HG03520 (cell line): ENCODE results near the gene POLE3.
"Not testable (repeated sequence)": the region's sequence is repeated elsewhere in the genome, so short reads cannot be mapped to it uniquely, and the experiment has no call there.

Experiments used
- ATAC-seq: cut with Tn5 transposase; IDR thresholded peaks from one replicate; pipeline ENCODE4 v1.9.1; 2021; ENCODE audit warnings: mild to moderate bottlenecking, moderate library complexity; ENCODE audit not compliant: unreplicated experiment

The POLE3 gene

DNA sequence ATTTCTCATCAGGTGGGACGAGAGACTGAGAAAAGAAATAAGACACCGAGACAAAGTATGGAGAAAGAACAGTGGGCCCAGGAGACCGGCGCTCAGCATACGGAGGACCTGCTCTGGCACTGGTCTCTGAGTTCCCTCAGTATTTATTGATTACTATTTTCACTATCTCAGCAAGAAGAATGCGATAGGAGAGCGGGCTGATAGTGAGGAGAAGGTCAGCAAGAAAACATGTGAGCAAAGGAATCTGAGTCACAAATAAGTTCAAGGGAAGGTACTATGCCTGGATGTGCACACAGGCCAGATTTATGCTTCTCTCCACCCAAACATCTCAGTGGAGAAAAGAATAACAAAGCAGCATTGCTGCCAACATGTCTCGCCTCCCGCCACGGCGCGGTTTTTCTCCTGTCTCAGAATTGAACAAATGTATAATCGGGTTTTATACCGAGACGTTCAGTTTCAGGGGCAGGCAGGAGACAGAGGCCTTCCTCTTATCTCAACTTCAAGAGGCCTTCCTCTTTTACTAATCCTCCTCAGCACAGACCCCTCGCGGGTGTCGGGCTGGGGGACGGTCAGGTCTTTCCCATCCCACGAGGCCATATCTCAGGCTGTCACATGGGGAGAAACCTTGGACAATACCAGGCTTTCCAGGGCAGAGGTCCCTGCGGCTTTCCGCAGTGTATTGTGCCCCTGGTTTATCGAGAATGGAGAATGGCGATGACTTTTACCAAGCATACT is 31.2 kb downstream of the POLE3 start:
- ATAC-seq, result not testable (repeated sequence)

DNA sequence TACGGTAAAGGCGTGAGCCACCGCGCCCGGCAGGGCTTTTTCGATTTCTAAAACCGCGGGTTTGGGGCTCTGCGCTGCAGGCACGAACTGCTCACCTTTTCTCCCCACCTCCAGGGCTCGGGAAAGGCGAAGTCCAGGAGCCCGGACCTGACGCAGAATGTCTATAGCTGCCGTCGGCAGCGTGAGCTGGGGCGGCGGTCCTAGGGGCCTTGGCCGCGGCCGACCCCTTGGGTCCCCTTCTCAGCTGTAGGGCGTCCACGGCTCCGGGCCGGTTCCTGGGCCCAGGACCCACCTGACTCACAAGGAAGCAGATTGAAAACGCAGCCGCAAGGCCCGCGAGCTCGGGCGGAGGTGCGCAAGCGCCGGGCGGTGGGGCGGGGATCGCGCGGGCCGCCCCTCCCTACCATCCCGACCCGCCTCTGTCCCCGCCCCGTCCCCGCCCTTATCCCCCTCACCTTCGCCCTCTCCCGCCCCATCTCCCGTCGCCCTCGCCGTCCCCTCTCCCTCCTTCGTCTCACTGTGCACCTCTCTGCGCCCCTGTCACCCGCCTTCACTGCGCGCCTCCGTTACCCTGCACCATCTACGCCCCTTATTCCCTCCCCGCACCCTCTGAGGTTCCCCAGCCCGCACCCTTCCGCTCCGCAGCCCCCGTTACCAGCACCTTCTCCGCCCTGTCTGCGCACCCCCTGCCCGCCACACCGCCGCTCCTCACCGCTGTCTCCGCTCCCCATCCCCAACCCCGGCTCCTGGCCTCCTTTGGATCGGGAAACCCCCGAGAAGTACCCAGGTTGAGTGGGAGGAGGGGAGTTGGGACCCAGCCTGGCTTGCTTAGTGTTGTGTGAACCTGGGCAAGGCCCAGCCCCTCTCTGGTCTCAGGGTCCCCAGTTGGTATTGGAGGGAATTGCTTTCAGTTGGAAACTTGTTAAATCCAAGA is 33.6 kb downstream of the POLE3 start, which contains the start of gene HDHD3:
Gene HDHD3 (minus strand): TSS at position 353 of the 934 bp plus-strand sequence. CDS start 2,632 bp downstream, outside the sequence.
- ATAC-seq, result peak; percentile 66

DNA sequence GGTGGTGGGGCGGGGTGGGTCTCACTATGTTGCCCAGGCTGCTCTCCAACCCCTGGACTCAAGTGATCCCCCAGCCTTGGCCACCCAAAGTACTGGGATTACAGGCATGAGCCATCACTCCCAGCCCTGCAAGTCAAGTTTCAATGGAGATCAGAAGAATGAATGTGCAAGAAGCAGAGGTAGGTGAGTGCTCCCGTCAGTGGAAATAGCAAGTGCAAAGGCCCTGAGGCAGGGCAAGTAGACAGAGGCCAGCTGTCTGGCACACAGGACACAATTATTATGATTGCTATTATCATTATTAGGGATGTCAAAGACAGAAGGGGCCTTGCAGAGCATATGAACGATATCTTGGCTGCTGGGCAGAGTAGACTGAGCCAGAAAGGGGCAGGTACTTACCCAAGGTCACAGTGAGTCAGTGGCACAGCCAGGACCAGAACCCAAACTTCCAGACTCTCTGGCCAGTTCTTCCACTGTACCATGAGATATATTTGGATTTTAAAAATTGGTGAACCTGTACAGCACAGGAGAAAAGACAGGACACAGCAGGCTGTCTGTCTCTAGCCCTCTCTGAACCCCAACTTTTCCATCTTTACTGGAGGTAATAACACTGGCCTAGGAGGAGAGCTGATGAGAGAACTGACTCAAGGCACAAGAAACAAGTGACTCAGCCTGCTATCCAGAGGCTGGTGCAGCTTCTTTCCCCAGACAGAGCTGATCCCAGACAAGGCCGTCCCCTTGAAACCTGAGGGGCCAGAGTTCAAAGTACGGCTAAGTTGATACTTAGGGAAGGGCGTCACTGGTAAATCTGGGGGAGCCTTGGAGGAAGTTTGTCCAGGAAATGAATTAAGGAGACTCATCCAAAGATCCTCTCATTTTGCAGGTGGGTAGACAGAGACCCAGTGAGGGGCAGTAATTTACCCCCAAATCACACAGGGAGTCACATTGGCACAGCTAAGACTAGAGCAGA is 35.1 kb downstream of the POLE3 start:
- ATAC-seq, result no peak

DNA sequence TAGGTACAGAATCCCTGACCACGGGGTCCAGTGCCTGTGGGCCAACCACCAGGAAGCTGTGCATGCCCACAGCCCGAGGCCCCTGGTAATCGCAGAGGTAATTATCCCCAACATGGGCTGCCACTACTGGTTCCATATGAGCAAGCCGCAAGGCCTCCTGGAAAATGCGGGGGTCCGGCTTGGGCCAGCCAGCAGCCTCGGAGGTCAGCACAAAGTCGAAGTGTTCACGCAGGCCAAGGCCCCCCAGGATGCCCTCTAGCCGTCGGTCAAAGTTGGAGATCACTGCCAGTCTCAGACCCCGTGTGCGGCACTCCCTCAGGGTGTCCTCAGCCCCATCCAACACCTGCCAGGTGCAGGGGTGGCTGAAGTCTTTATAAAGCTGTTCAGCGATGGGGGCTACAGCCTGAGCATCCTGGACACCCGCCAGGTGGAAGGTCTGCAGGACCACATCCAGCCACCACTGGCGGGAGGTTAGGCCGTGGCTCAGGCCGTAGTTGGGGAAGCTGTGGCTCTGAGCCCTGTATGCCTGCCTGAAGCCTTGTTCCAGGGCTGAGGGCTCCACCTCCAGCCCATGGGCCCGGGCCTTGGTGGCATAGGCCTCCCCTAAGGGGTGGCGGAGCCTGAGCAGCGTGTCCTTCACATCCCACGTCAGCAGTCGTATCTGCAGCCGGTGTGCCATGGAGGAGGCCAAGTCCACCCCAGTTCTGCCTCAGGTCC is 36.6 kb downstream of the POLE3 start:
- ATAC-seq, result no peak

DNA sequence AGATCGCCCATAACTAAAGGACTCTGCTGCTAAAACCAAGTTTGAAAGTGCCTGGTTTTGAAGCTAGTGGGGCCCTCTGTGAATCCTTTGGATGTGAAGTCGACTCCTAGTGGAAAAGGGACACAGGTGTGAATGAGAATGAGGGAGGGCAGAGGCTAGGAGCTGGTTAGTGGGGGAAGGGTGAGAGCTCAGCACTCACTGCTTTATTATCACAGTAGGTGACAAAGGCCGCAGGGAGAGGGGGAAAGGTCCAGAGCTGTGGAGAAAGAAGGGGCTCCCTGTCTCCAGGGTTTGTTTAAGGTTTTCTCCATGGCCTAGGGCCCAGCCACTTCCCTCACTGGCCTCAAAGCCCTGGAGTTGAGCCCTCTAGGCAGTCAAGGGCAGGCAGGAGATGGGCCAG is 37.2 kb downstream of the POLE3 start:
- ATAC-seq, result no peak

DNA sequence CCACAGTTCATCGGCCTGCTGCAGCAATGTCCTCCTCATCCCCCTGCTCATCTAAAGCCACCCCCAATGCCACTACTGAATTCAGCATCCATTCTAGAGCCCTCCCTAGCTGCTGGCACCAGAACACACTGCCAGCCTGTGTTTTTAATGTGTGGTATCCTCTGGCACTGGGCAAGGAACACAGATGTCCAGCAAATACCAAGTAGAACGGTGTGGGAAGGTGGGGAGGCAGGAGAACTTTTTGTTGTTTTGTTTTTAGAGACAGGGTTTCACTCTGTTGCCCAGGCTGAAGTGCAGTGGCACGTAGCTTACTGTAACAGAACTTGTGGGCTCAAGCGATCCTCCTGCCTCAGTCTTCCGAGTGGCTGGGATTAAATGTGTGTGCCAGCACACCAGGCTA is 38.4 kb downstream of the POLE3 start:
- ATAC-seq, result no peak

DNA sequence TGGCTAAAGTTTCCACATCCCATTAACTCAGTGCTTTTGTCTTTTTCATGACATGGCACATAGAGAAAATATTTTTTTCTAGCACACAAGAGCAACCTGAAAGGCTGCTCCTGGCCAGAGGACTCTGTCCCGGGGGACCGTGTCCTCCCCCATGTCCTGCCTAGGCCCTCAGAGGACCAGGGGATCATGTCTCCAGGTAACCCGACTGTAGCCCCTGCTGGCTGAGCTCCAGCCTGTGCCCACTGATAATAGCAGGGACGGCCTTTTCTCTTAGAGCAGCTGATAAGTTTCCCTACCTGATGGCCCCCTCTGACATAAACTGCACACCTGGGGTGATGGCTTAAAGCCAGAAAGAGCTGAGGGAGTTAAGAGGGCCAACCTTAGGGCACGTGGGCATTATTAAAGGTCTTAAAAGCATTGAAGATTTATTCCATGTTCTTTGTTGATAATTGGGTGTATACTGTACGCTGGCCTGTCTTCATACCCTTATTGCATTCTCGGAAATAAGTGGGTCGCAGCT is 39.6 kb downstream of the POLE3 start:
- ATAC-seq, result no peak

DNA sequence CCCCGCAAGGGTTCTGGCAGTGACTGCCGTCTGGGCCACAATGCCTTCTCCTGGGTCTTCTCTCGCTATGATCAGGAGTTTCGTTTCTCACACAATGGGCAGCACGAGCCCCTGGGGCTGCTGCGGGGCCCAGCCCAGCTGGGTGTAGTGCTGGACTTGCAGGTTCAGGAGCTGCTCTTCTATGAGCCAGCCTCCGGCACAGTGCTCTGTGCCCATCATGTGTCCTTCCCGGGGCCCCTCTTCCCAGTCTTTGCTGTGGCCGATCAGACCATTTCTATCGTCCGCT is 40.7 kb downstream of the POLE3 start:
- ATAC-seq, result no peak

DNA sequence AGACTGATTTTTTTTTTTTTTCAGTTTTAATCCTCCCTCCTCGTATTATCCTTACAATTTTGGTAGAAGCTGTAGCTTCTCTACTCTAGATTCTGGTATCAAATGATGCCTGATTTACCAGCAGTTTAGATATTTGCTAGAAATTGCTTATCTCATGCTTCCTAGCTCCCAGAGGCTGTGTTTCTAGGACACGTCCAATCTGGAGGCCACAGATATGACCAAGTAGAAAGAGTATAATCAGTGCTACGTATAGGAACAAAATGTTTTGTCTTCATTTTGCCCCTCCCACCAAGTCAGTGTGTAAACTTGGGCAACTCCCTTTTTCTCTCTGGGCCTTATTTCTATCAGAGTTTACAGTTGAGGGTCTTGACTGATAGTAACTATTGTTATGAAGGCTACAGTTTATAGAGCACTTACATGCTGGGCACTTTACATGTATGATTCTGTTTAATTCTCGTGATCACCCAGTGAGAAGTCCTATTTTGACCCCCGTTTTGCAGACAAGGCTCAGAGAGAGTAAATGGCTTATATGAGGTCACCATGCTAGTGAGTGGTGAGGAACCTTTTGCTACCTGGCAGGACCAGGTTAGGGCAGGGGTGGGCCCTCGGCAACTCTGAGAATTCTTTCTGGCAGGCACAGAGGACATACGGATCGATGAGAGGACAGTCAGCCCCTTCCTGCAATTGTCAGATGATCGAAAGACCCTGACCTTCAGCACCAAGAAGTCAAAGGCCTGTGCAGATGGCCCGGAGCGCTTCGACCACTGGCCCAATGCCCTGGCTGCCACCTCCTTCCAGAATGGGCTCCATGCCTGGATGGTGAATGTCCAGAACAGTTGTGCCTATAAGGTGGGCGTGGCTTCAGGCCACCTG is 41.3 kb downstream of the POLE3 start:
- ATAC-seq, result no peak

DNA sequence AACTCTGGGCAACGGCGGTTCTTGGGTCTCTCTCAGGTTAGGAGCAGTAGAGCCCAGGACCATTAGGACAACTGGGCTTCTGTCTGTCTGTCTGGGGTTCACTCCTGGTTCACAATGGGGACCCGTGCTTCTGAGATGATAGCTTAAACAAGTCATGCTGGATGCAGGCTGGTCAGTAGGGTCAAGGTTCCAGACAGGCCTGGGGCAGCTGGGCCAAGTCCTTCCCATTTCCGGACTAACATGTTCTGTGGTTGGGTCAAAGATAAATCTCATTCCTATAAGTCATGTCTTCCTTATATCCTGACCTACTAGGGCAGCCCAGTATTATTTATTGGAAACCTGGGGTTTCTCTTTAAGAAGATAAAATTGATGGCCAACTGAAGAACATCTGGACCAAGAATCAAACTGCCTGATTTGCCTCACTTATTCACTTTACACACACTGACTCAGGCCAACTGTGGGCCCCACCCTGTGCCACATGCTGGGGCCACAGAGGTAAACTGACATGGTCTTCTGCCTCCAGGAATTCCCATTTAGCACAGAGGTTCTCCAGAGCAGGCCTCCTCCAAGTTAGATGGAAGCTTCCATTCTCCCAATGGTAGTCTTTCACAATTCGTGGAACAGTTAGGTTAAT is 42.0 kb downstream of the POLE3 start:
- ATAC-seq, result no peak

DNA sequence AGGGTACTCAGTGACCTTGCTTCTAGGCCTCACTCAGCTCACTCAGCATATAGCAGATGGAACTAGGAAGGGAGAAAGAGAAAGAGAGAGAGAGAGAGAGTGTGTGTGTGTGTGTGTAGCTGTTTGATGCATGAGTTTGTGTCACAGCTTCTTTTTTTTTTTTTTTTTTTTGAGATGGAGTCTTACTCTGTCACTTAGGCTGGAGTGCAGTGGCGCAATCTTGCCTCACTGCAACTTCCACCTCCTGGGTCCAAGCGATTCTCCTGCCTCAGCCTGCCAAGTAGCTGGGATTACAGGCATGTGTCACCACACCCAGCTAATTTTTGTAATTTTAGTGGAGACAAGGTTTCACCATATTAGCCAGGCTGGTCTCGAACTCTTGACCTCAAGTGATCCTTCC is 44.8 kb downstream of the POLE3 start:
- not testable (repeated sequence) for ATAC-seq

DNA sequence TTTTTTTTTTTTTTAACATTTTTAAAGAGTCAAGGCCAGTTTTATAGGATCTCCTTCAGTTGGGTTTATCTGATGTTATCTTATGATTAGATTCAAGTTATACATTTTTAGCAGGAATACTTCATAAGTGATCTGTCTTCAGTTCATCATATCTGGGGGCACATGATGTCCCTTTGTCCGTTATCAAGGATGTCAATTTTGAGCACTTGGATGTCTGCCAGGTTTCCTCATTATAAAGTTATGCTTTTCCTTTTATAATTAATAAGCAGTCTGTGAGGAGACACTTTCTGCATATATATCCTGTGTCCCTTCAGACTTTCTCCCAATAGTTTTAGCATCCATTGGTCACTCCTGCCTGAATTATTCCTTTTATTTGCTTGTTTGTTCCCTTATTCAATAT is 45.5 kb downstream of the POLE3 start:
- ATAC-seq, result no peak

DNA sequence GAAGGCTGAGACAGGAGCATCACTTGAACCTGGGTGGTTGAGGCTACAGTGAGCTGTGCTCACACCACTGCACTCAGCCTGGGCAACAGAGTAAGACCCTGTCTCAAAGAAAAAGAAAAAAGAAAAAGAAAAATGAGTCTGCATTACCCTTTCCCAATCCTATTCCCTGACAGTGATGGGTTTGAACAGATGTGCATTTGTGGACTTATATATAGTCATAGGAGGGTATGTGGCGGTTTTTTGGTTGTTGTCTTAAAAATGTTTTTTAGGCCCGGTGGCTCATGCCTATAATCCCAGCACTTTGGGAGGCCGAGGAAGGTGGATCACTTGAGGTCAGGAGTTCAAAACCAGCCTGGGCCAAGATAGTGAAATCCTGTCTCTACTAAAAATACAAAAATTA is 47.1 kb downstream of the POLE3 start:
- no peak for ATAC-seq

DNA sequence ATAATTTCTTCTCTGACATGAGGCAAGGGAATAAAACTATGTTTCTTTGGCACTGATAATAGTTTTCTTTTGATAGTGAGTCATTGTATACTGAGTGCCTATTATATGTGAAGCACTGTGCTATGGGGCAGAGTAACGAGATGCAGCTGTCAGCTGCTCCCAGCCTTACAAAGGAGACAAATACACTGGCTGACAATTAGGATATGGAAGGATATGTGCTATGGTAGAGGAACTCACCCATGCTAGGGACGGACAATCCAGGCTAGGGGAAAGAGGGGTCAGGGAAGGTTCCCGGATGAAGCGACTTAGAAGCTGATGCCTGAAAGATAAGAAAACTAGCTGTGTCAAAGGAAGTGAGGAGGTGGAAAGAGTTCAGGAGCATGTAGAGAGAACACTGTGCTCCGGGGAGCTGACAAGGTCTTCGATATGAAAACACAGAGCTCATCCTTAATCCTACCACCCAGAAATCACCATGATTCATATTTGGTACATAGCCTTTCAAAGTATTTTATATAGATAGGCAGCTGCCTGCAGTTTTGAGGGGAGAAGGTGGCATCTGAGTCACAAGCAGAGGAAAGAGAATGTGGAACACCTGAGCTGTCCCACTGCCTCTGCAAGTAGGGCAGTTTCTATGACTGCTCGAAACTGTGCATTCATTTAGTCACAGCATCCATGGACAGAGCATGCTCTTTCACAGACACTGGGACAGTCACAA is 49.0 kb downstream of the POLE3 start:
- no peak for ATAC-seq

DNA sequence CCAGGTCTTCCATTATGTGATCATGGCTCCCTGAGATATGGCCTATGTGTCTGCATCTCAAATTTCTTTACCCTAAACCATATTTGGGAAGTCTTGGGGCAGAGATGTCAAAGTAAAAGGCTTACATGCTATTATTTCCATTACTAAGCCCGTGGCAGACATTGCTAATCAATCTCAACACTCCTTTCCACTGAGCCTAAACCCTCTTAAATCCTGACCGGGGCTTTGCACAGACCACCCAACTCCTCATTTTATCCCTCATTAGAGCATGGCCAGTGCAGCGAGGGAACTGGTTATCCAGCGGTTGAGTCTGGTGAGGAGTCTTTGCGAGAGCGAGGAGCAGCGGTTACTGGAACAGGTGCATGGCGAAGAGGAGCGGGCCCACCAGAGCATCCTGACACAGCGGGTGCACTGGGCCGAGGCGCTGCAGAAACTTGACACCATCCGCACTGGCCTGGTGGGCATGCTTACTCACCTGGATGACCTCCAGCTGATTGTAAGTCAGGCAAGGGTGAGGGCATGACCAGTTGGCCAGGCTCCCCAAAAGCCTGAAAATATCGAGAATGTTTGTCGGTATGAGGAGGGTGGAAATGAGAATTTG is 50.1 kb downstream of the POLE3 start:
- no peak for ATAC-seq

DNA sequence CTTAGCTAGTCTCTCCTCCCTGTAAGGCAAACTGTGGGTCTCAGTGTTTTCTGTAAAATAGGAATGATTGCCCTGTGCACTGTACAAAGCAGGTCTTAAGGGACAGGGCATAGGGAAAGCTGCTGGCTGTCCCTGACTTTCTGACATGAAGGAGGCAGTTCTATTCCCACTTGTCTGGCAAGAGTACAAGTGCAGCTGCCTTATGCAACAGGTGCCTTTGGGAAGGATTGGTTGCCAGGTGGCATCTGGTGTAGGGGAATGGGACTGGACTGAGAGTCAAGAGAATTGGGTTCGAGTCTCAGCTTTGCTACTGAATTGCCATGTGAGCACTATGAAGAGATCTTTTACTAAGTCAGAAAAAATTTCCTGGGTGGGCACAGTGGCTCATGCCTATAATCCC is 51.1 kb downstream of the POLE3 start:
- ATAC-seq, result no peak
